Measurements from ENCODE around the gene DDR2.

DDR2 gene

GRCh38 chr1:162631546-162632191 is 595 bp upstream of the DDR2 start:
- DNase-seq: no peak

GRCh38 chr1:162632698-162633080 is 425 bp downstream of the DDR2 start:
- no peak for DNase-seq

- DNase-seq: no peak
Observed at GRCh38 chr1:162633081-162633762, 958 bp downstream of the DDR2 start.

- DNase-seq: no peak
Observed at GRCh38 chr1:162635418-162635817, 3.2 kb downstream of the DDR2 start.

- no peak for DNase-seq
Observed at GRCh38 chr1:162639718-162640117, 7.5 kb downstream of the DDR2 start.

- no peak for DNase-seq
Observed at GRCh38 chr1:162641114-162641513, 8.8 kb downstream of the DDR2 start.

- DNase-seq: no peak
Observed at GRCh38 chr1:162644986-162645314, 12.7 kb downstream of the DDR2 start.

- no peak for DNase-seq
Observed at GRCh38 chr1:162645666-162646065, 13.4 kb downstream of the DDR2 start.

GRCh38 chr1:162649583-162649982 is 17.3 kb downstream of the DDR2 start:
- no peak for DNase-seq

- no peak for DNase-seq
Observed at GRCh38 chr1:162654915-162655620, 22.8 kb downstream of the DDR2 start.

- no peak for DNase-seq
Observed at GRCh38 chr1:162656266-162656665, 24.0 kb downstream of the DDR2 start.

- DNase-seq: no peak
Observed at GRCh38 chr1:162660574-162660973, 28.3 kb downstream of the DDR2 start.

GRCh38 chr1:162661336-162661735 is 29.1 kb downstream of the DDR2 start:
- no peak for DNase-seq

- DNase-seq: no peak
Observed at GRCh38 chr1:162662013-162662412, 29.7 kb downstream of the DDR2 start.

GRCh38 chr1:162663086-162663485 is 30.8 kb downstream of the DDR2 start:
- no peak for DNase-seq

- DNase-seq: no peak
Observed at GRCh38 chr1:162663589-162664106, 31.4 kb downstream of the DDR2 start.

- no peak for DNase-seq
Observed at GRCh38 chr1:162666006-162666645, 33.9 kb downstream of the DDR2 start.

- DNase-seq: no peak
Observed at GRCh38 chr1:162667381-162668080, 35.3 kb downstream of the DDR2 start.

- DNase-seq: no peak
Observed at GRCh38 chr1:162670928-162671663, 38.8 kb downstream of the DDR2 start.

- no peak for DNase-seq
Observed at GRCh38 chr1:162671664-162672410, 39.6 kb downstream of the DDR2 start.

- DNase-seq: no peak
Observed at GRCh38 chr1:162672622-162673260, 40.5 kb downstream of the DDR2 start.
